GM23338 (cell line): Measurements from ENCODE around the gene TNFSF9. TPM values are rescaled to one million over a fixed set of nuclear protein-coding genes. Genes with fewer than 3 reads are reported as not detected.

Experiments used
- ATAC-seq: fragments of 200-7000 bp; cut with Tn5 transposase; 3 replicates; pipeline ENCODE4 v1.9.1; 2020
- DNase-seq: peaks from one replicate; pipeline ENCODE4 v3.0.0-alpha.2; 2015; ENCODE audit warnings: low spot score
- H2AFZ ChIP-seq: fragments of 200-600 bp; sonication (generic); 2 replicates; pipeline ENCODE4 v1.8.0; 2016; ENCODE audit warnings: antibody characterized with exemption, mild to moderate bottlenecking, moderate library complexity
- H3F3A ChIP-seq: fragments of 200-600 bp; sonication (generic); replicated peaks from 2 replicates; pipeline ENCODE4 v1.8.0; 2017; ENCODE audit warnings: antibody characterized with exemption, mixed run types, low read depth
- H3K27ac ChIP-seq: fragments of 200-600 bp; sonication (generic); 2 replicates; pipeline ENCODE4 v1.6.1; 2016; ENCODE audit warnings: low read depth
- H3K27me3 ChIP-seq: fragments of 200-600 bp; sonication (generic); 2 replicates; pipeline ENCODE4 v1.8.0; 2016; ENCODE audit warnings: mild to moderate bottlenecking, mixed run types, moderate library complexity; ENCODE audit not compliant: insufficient read depth
- H3K36me3 ChIP-seq: fragments of 200-600 bp; sonication (generic); 2 replicates; pipeline ENCODE4 v1.8.0; 2016; ENCODE audit warnings: mild to moderate bottlenecking; ENCODE audit not compliant: insufficient read depth
- H3K4me1 ChIP-seq: fragments of 200-600 bp; sonication (generic); 2 replicates; pipeline ENCODE4 v1.8.0; 2016; ENCODE audit warnings: mild to moderate bottlenecking, moderate library complexity; ENCODE audit not compliant: insufficient read depth
- H3K4me2 ChIP-seq: fragments of 200-600 bp; sonication (generic); 2 replicates; pipeline ENCODE4 v1.7.1; 2017; ENCODE audit warnings: mixed run types
- H3K4me3 ChIP-seq: fragments of 200-600 bp; sonication (generic); 2 replicates; pipeline ENCODE4 v1.6.1; 2016; ENCODE audit warnings: mixed run types
- H3K79me2 ChIP-seq: fragments of 200-600 bp; sonication (generic); replicated peaks from 2 replicates; pipeline ENCODE4 v1.8.0; 2017; ENCODE audit warnings: mild to moderate bottlenecking; ENCODE audit not compliant: insufficient read depth
- H3K9me2 ChIP-seq: fragments of 200-600 bp; sonication (generic); 2 replicates; pipeline ENCODE4 v1.8.0; 2017; ENCODE audit not compliant: insufficient read depth
- H4K20me1 ChIP-seq: fragments of 200-600 bp; sonication (generic); replicated peaks from 2 replicates; pipeline ENCODE4 v1.8.0; 2017; ENCODE audit warnings: mild to moderate bottlenecking; ENCODE audit not compliant: insufficient read depth
- H3K27ac Mint-ChIP-seq: 2 replicates; pipeline ENCODE4 v1.8.0; 2020; ENCODE audit warnings: inconsistent platforms, mild to moderate bottlenecking, moderate library complexity, mixed read lengths
- H3K27me3 Mint-ChIP-seq: 3 replicates; pipeline ENCODE4 v1.8.0; 2022; ENCODE audit warnings: low read depth, mild to moderate bottlenecking, moderate library complexity, mixed read lengths, inconsistent platforms; ENCODE audit not compliant: insufficient read depth, poor library complexity
- H3K36me3 Mint-ChIP-seq: 3 replicates; pipeline ENCODE4 v1.8.0; 2021; ENCODE audit warnings: low read depth, mild to moderate bottlenecking, inconsistent platforms, moderate library complexity, mixed read lengths
- H3K4me1 Mint-ChIP-seq: 3 replicates; pipeline ENCODE4 v1.8.0; 2020; ENCODE audit warnings: mild to moderate bottlenecking, inconsistent platforms, mixed read lengths
- H3K4me3 Mint-ChIP-seq: 3 replicates; pipeline ENCODE4 v1.8.0; 2021; ENCODE audit warnings: moderate library complexity, mild to moderate bottlenecking, inconsistent platforms, mixed read lengths
- H3K9me3 Mint-ChIP-seq: 3 replicates; pipeline ENCODE4 v1.8.0; 2020; ENCODE audit warnings: moderate library complexity, mild to moderate bottlenecking, inconsistent platforms, mixed read lengths
- CREB1 ChIP-seq: fragments of 250-450 bp; sonication (Bioruptor Pico); IDR thresholded peaks from 2 replicates; pipeline ENCODE4 v1.5.0; 2020; ENCODE audit warnings: low read depth, mild to moderate bottlenecking, moderate library complexity
- ETS1 ChIP-seq: IDR thresholded peaks from 2 replicates; pipeline ENCODE4 v1.6.1; 2016; ENCODE audit warnings: antibody characterized with exemption
- EZH2 ChIP-seq: fragments of 200-600 bp; sonication (generic); IDR thresholded peaks from one replicate; pipeline ENCODE4 v1.8.0; 2017; ENCODE audit warnings: antibody characterized with exemption, mild to moderate bottlenecking, low read depth; ENCODE audit not compliant: unreplicated experiment
- JUNB ChIP-seq: IDR thresholded peaks from one replicate; pipeline ENCODE4 v1.6.1; 2016; ENCODE audit warnings: antibody characterized with exemption; ENCODE audit not compliant: unreplicated experiment
- NANOG ChIP-seq: IDR thresholded peaks from 2 replicates; pipeline ENCODE4 v1.6.1; 2016; ENCODE audit warnings: antibody characterized with exemption, borderline replicate concordance
- POLR2AphosphoS5 ChIP-seq: IDR thresholded peaks from 2 replicates; pipeline ENCODE4 v1.6.1; 2016; ENCODE audit warnings: antibody characterized with exemption, low read depth
- REST ChIP-seq: IDR thresholded peaks from one replicate; pipeline ENCODE4 v1.6.1; 2018; ENCODE audit warnings: antibody characterized with exemption; ENCODE audit not compliant: unreplicated experiment
- ZNF114 ChIP-seq: fragments of 250-450 bp; sonication (Bioruptor Pico); IDR thresholded peaks from 2 replicates; pipeline ENCODE4 v1.5.0; 2020; ENCODE audit warnings: mild to moderate bottlenecking, moderate library complexity
- ZNF331 ChIP-seq: fragments of 250-450 bp; sonication (Bioruptor Pico); IDR thresholded peaks from 2 replicates; pipeline ENCODE4 v1.5.0; 2020; ENCODE audit warnings: low read depth, mild to moderate bottlenecking, moderate library complexity
- polyA plus RNA-seq: library from polyadenylated mRNA; unstranded; fragments of >200 nt; fragmentation: Nextera tagmentation; extraction: Ambion mirVana; gene quantifications from 2 replicates; pipeline ENCODE4 v1.2.1, GENCODE V29; 2016
- total RNA-seq: library from RNA; depleted of rRNA; stranded (reverse); fragments of >200 nt; shearing (Covaris generic); gene quantifications from 2 replicates; pipeline ENCODE4 v1.2.3, GENCODE V29; 2014
- TF ChIP-seq, protein P1 (sequence below): fragments of 250-450 bp; sonication (Bioruptor Pico); IDR thresholded peaks from 2 replicates; pipeline ENCODE4 v1.5.0; 2020; ENCODE audit warnings: mild to moderate bottlenecking, moderate library complexity
- TF ChIP-seq, protein P2 (sequence below), 2 experiments: fragments of 200-600 bp in 1 of 2; sonication (generic) in 1 of 2; conservative IDR thresholded peaks; 2 replicates each; pipeline versions ENCODE4 v1.5.1 to v1.6.1; 2016 to 2017; ENCODE audit warnings: antibody characterized with exemption in 2 of 2, low read depth in 2 of 2, mild to moderate bottlenecking in 2 of 2, moderate library complexity in 1 of 2

Gene TNFSF9
- total and polyA plus RNA-seq, 2 experiments from 2014 or later, result 2.6 to 9.1 TPM

- H3K4me2 ChIP-seq, result no peak overlapping the region
- no peaks in the 10 kb centered on the region for H3K79me2 ChIP-seq
- no peaks in the 10 kb centered on the region; the same call in 1 of the 2 replicates for H3K36me3 ChIP-seq
- H4K20me1 ChIP-seq, result no peaks in the 10 kb centered on the region
- DNase-seq (no peak), ATAC-seq (no peak)
- H3K9me2 ChIP-seq, result no peaks in the 10 kb centered on the region
- no peak for TF ChIP-seq CREB1 (CRISPR knock-in tag)
- TF ChIP-seq NANOG, result no peak
- TF ChIP-seq ETS1, result no peak
- no peak for TF ChIP-seq REST
- TF ChIP-seq POLR2AphosphoS5, result no peak
- no peak for TF ChIP-seq JUNB
- TF ChIP-seq ZNF114 (CRISPR knock-in tag), result no peak
- no peak for TF ChIP-seq EZH2
- no peak for TF ChIP-seq ZNF331 (CRISPR knock-in tag)
- TF ChIP-seq, protein P1, sequence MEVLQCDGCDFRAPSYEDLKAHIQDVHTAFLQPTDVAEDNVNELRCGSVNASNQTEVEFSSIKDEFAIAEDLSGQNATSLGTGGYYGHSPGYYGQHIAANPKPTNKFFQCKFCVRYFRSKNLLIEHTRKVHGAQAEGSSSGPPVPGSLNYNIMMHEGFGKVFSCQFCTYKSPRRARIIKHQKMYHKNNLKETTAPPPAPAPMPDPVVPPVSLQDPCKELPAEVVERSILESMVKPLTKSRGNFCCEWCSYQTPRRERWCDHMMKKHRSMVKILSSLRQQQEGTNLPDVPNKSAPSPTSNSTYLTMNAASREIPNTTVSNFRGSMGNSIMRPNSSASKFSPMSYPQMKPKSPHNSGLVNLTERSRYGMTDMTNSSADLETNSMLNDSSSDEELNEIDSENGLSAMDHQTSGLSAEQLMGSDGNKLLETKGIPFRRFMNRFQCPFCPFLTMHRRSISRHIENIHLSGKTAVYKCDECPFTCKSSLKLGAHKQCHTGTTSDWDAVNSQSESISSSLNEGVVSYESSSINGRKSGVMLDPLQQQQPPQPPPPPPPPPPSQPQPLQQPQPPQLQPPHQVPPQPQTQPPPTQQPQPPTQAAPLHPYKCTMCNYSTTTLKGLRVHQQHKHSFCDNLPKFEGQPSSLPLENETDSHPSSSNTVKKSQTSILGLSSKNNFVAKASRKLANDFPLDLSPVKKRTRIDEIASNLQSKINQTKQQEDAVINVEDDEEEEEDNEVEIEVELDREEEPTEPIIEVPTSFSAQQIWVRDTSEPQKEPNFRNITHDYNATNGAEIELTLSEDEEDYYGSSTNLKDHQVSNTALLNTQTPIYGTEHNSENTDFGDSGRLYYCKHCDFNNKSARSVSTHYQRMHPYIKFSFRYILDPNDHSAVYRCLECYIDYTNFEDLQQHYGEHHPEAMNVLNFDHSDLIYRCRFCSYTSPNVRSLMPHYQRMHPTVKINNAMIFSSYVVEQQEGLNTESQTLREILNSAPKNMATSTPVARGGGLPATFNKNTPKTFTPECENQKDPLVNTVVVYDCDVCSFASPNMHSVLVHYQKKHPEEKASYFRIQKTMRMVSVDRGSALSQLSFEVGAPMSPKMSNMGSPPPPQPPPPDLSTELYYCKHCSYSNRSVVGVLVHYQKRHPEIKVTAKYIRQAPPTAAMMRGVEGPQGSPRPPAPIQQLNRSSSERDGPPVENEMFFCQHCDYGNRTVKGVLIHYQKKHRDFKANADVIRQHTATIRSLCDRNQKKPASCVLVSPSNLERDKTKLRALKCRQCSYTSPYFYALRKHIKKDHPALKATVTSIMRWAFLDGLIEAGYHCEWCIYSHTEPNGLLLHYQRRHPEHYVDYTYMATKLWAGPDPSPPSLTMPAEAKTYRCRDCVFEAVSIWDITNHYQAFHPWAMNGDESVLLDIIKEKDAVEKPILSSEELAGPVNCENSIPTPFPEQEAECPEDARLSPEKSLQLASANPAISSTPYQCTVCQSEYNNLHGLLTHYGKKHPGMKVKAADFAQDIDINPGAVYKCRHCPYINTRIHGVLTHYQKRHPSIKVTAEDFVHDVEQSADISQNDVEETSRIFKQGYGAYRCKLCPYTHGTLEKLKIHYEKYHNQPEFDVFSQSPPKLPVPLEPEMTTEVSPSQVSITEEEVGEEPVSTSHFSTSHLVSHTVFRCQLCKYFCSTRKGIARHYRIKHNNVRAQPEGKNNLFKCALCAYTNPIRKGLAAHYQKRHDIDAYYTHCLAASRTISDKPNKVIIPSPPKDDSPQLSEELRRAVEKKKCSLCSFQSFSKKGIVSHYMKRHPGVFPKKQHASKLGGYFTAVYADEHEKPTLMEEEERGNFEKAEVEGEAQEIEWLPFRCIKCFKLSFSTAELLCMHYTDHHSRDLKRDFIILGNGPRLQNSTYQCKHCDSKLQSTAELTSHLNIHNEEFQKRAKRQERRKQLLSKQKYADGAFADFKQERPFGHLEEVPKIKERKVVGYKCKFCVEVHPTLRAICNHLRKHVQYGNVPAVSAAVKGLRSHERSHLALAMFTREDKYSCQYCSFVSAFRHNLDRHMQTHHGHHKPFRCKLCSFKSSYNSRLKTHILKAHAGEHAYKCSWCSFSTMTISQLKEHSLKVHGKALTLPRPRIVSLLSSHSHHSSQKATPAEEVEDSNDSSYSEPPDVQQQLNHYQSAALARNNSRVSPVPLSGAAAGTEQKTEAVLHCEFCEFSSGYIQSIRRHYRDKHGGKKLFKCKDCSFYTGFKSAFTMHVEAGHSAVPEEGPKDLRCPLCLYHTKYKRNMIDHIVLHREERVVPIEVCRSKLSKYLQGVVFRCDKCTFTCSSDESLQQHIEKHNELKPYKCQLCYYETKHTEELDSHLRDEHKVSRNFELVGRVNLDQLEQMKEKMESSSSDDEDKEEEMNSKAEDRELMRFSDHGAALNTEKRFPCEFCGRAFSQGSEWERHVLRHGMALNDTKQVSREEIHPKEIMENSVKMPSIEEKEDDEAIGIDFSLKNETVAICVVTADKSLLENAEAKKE (CRISPR knock-in tag), result no peak
- TF ChIP-seq, protein P2, sequence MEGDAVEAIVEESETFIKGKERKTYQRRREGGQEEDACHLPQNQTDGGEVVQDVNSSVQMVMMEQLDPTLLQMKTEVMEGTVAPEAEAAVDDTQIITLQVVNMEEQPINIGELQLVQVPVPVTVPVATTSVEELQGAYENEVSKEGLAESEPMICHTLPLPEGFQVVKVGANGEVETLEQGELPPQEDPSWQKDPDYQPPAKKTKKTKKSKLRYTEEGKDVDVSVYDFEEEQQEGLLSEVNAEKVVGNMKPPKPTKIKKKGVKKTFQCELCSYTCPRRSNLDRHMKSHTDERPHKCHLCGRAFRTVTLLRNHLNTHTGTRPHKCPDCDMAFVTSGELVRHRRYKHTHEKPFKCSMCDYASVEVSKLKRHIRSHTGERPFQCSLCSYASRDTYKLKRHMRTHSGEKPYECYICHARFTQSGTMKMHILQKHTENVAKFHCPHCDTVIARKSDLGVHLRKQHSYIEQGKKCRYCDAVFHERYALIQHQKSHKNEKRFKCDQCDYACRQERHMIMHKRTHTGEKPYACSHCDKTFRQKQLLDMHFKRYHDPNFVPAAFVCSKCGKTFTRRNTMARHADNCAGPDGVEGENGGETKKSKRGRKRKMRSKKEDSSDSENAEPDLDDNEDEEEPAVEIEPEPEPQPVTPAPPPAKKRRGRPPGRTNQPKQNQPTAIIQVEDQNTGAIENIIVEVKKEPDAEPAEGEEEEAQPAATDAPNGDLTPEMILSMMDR (conservative IDR thresholded peaks at IDR 0.05; ENCODE audit: low read depth in 2 of 2), result no peak
- H2AFZ ChIP-seq, result no peak overlapping the region
- peaks cover 23% of the 10 kb centered on the region for H3K36me3 Mint-ChIP-seq
- H3K4me3 Mint-ChIP-seq, result no peak overlapping the region; the same call in 2 of the 3 replicates
- H3K27me3 Mint-ChIP-seq, result no peaks in the 10 kb centered on the region
- no peak overlapping the region for H3K27ac ChIP-seq
- H3K9me3 Mint-ChIP-seq, result peaks cover 92% of the 10 kb centered on the region
- H3K4me3 ChIP-seq, result no peak overlapping the region
- H3K4me1 Mint-ChIP-seq, result no peaks in the 10 kb centered on the region
- H3K27ac Mint-ChIP-seq, result no peak overlapping the region
- no peaks in the 10 kb centered on the region for H3K27me3 ChIP-seq
- peaks cover 3% of the 10 kb centered on the region for H3K4me1 ChIP-seq
- H3F3A ChIP-seq, result no peaks in the 10 kb centered on the region
Measured at GRCh38 chr19:6568010-6568526, 37.2 kb downstream of the TNFSF9 start.
